ENCODE measurements around the gene TNNC2. TPM values are rescaled to one million over a fixed set of nuclear protein-coding genes. Genes with fewer than 3 reads are reported as not detected.
A peak's percentile ranks its signal among the peaks of the same experiment; 100 is the strongest.

TNNC2 gene
- polyA plus RNA-seq, 2 of the 4 experiments (the other 2 are of a cell fraction) = 0.23 TPM; not detected in 1

DNA sequence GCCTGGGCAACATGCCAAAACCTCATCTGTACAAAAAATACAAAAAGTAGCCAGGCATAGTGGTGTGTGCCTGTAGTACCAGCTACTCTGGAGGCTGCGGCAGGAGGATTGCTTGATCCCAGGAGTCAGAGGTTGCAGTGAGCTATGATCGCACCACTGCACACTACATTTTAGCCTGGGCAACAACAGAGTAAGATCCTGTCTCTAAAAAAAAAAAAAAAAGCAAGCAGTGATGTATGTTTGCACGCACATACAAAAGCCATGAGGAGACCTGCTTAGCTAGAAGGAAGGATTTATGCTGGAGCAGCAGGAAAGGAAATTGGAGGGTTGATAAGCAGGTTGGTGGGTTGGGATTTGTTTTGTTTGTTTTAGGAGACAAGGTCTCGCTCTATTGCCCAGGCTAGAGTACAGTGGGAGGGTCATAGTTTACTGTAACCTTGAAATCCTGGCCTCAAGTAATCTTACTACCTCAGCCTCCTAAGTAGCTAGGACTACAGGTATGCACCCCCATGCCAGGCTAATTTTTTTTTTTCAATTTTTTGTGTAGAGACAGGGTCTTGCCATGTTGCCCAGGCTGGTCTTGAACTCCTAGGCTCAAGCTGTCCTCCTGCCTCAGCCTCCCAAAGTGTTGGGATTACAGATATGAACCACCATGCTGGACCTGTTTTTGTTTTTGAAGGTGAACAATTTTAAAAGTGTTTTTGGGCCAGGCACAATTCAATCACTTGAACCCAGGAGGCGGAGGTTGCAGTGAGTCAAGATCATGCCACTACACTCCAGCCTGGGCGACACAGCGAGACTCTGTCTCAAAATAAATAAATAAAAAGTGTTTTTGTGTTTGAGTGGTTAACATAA lies 34.3 kb upstream of the TNNC2 start:
- WGBS (ENCODE audit: missing lambda C conversion rate) = 92% methylated on average over 7 of the region's 7 CpGs
- no peak for FAIRE-seq

DNA sequence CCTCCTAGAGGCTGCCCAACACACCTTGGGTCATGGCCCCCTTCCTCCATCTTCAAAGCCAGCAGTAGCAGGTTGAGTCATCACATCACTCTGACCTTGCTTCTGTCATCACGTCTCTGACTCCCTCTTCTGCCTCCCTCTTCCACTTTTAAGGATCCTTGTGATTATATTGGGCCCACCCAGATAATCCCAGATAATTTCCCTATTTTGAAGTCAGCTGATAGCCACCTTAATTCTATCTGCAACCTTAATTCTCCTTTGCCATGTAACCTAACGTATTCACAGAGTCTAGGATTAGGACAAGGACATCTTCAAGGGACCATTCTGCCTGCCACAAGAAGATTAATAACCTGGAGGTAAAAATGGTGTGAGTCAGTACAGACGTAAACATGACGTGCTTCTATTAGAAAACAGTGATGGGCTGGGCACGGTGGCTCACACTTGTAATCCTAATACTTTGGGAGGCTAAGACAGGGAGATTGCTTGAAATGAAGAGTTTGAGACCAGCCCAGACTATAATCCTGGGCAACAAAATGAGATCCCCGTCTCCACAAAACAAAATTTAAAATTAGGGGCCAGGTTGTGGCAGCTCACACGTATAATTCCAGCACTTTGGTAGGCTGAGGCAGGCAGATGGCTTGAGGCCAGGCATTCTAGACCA lies 33.6 kb upstream of the TNNC2 start:
- FAIRE-seq (no peak), ATAC-seq (no peak), DNase-seq (ENCODE audit: low read depth in 1 of 2, low spot score in 1 of 2) (peak in 1 of 2 experiments; percentile 47)
- ChIA-PET POLR2A (interaction anchor here (0.9 kb wide), 1 partner anchor 20 kb away, joined by 3 read pairs; the partner anchor contains the start of gene ZSWIM1), CTCF (interaction anchor here (0.5 to 1.4 kb wide), 3 partner anchors 12 to 89 kb away, joined by 3 to 6 read pairs (median 3); no protein-coding TSS in a partner anchor)
- TF ChIP-seq CBX8 (IDR thresholded peaks at IDR 0.05) (no peak), POLR2AphosphoS2 (conservative IDR thresholded peaks at IDR 0.05; ENCODE audit: low read length) (no peak), HEYL (CRISPR knock-in tag; IDR thresholded peaks at IDR 0.05) (no peak), FOSL2 (IDR thresholded peaks at IDR 0.05) (no peak), FOSL2 (CRISPR knock-in tag; IDR thresholded peaks at IDR 0.05) (no peak), ZSCAN20 (CRISPR knock-in tag; IDR thresholded peaks at IDR 0.05) (no peak), NPAS2 (CRISPR knock-in tag; IDR thresholded peaks at IDR 0.05; ENCODE audit: borderline replicate concordance) (no peak), USF2 (IDR thresholded peaks at IDR 0.05) (no peak), CTCF (IDR thresholded peaks at IDR 0.05) (no peak), KDM5A (IDR thresholded peaks at IDR 0.05) (no peak), EP300 (IDR thresholded peaks at IDR 0.05) (no peak)
- WGBS (ENCODE audit: missing lambda C conversion rate) = 46% methylated on average over 7 of the region's 7 CpGs
- Histone ChIP-seq H3K27ac (no peak overlapping the region), H3K4me3 (no peak overlapping the region), H3K4me1 (peaks cover 22% of the 10 kb centered on the region; the same call in 2 of the 3 replicates), H3K9me3 (no peaks in the 10 kb centered on the region), H3K4me2 (0 out of 3 replicates have a peak overlapping the region, but pooled peaks have one; percentile 6)

More for the DNA sequence above, 34.3 kb upstream of the TNNC2 start:
- DNase-seq (ENCODE audit: low read depth in 1 of 2, low spot score in 1 of 2) (no peak), ATAC-seq (no peak)
- TF ChIP-seq NPAS2 (CRISPR knock-in tag; IDR thresholded peaks at IDR 0.05; ENCODE audit: borderline replicate concordance) = no peak
- TF ChIP-seq SMC3 (IDR thresholded peaks at IDR 0.05) = no peak
- no peak for TF ChIP-seq CTCF (IDR thresholded peaks at IDR 0.05)
- Histone ChIP-seq H3K4me3 (no peak overlapping the region), H3K4me1 (peaks cover 15% of the 10 kb centered on the region; the same call in 2 of the 3 replicates), H3K4me2 (no peak overlapping the region), H3K9me3 (no peaks in the 10 kb centered on the region), H3K27ac (no peak overlapping the region)
- ChIA-PET CTCF (interaction anchor here (0.5 to 1.4 kb wide), 3 partner anchors 11 to 90 kb away, joined by 3 to 6 read pairs (median 3); no protein-coding TSS in a partner anchor), POLR2A (interaction anchor here (0.9 kb wide), 1 partner anchor 19 kb away, joined by 3 read pairs; the partner anchor contains the start of gene ZSWIM1)

DNA sequence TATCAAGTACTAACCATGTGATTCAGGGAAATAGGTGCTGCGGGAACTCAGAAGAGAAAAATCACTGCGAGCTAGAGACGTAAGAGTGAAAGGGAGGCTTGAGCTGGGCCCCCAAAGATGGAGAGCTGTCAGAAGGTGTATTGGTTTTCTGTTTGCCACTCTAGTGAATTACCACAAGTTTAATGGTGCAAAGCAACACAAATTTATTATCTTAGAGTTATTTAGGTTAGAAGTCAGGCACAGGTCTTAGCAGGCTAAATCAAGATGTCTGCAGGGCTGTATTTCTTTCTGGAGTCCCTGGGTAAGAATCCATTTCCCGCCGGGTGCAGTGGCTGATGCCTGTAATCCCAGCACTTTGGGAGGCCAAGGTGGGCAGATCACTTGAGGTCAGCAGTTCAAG lies 32.8 kb upstream of the TNNC2 start:
- Histone ChIP-seq H3K4me1 (peaks cover 22% of the 10 kb centered on the region; the same call in 2 of the 3 replicates), H3K27ac (no peak overlapping the region), H3K4me3 (no peak overlapping the region), H3K4me2 (no peak overlapping the region), H3K9me3 (no peaks in the 10 kb centered on the region)
- ATAC-seq = no peak
- ChIA-PET CTCF (no interaction called here), POLR2A (no interaction called here)
- DNase-seq (ENCODE audit: low read depth in 1 of 2, low spot score in 1 of 2) = no peak
- WGBS (ENCODE audit: missing lambda C conversion rate) = 92% methylated on average over 5 of the region's 5 CpGs
- FAIRE-seq = no peak
- no peak for TF ChIP-seq ZSCAN20 (CRISPR knock-in tag; IDR thresholded peaks at IDR 0.05)
- TF ChIP-seq CTCF (IDR thresholded peaks at IDR 0.05) = no peak
- TF ChIP-seq RCOR1 (IDR thresholded peaks at IDR 0.05; ENCODE audit: low read depth, low read length) = no peak
- TF ChIP-seq SREBF2 (IDR thresholded peaks at IDR 0.05) = no peak
- TF ChIP-seq PHF8 (IDR thresholded peaks at IDR 0.05; ENCODE audit: borderline replicate concordance, low read depth) = no peak
- no peak for TF ChIP-seq FOSB (CRISPR knock-in tag; IDR thresholded peaks at IDR 0.05)
- no peak for TF ChIP-seq USF2 (IDR thresholded peaks at IDR 0.05)
- no peak for TF ChIP-seq HMGXB4 (CRISPR knock-in tag; IDR thresholded peaks at IDR 0.05; ENCODE audit: borderline replicate concordance)
- no peak for TF ChIP-seq HOXA7 (CRISPR knock-in tag; IDR thresholded peaks at IDR 0.05)
- no peak for TF ChIP-seq NFE2L2 (conservative IDR thresholded peaks at IDR 0.05; ENCODE audit: low read length)
